Non-pigmented ciliary epithelial cell (primary cell): Measurements from ENCODE around the gene RAB3GAP1.
"Not testable (repeated sequence)": the region's sequence is repeated elsewhere in the genome, so short reads cannot be mapped to it uniquely, and the experiment has no call there.

Experiments used
- DNase-seq: peaks from one replicate; pipeline ENCODE4 v3.0.0-alpha.2; 2010; ENCODE audit warnings: low read depth

RAB3GAP1 gene

GRCh38 chr2:135105513-135106316, 53.6 kb downstream of the RAB3GAP1 start:
- DNase-seq = not testable (repeated sequence)

GRCh38 chr2:135113322-135113721, 61.2 kb downstream of the RAB3GAP1 start:
- no peak for DNase-seq

GRCh38 chr2:135119582-135119981, 67.5 kb downstream of the RAB3GAP1 start:
- DNase-seq = no peak

GRCh38 chr2:135121016-135121657, 69.0 kb downstream of the RAB3GAP1 start:
- DNase-seq = no peak

DNA sequence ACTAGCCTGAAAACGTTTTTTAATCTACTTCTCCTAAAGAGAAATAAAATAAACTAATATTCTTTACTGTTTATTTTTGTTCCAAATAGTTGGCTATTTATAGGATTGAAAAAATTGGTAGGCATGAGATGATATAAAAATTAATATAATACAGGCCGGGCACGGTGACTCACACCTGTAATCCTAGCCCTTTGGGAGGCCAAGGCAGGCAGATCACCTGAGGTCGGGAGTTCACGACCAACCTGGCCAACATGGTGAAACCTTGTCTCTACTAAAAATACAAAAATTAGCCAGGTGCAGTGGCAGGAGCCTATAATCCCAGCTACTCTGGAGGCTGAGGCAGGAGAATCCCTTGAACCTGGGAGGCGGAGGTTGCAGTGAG, 69.6 kb downstream of the RAB3GAP1 start:
- DNase-seq = not testable (repeated sequence)

DNA sequence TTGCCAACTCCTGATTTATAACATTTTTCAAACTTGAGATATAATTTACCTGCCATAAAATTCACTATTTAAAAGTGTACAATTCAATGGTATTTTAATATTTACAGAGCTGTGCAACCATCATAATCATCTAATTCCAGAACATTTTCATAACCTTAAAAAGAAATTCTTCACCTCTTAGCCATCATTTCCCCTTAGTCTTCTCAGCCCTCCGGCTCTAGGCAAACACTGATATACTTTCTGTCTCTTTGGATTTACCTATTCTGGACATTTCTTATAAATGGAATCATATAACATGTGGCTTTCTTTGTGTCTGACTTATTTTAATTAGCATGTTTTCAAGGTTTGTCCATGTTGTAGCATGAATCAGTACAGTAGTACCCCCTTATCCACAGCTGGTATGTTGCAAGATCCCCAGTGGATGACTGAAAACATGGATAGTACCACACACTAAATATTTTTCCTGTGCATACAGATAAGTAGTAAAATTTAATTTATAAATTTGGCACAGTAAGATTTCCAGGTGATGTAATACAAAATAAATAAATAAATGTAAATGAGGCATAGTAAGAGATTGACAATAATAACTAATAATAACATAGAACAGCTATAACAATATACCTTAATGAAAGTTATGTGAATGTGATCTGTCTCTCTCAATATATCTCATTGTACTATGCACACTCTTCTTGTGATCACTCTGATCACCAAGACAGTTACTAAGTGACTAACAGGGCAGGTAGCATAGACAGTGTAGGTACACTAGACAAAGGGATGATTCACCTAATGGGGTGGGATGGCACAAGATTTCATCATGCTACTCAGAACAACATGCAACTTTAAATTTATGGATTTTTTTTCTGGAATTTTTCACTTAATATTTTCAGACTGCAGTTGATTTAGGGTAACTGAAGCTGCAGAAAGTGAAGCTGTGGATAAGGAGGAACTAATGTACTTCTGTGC, 73.1 kb downstream of the RAB3GAP1 start:
- DNase-seq = no peak

DNA sequence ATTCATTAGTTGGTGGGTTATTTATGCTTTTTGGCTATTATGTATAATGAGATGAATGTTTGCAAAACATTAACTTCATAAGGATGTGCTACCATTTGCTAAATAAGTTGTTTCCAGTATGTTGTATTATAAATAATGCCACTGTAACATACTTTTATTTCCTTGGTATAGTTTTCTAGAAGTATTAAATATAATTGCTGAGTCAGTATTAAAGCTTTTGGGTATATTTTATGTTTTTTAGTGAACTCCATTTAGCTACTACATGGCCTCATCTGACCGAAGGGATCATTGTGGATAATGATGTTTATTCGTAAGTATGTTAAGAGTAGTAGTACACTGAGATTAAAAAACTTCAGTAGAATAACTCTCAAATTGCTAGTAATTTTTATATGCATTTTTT, 73.8 kb downstream of the RAB3GAP1 start:
- no peak for DNase-seq

DNA sequence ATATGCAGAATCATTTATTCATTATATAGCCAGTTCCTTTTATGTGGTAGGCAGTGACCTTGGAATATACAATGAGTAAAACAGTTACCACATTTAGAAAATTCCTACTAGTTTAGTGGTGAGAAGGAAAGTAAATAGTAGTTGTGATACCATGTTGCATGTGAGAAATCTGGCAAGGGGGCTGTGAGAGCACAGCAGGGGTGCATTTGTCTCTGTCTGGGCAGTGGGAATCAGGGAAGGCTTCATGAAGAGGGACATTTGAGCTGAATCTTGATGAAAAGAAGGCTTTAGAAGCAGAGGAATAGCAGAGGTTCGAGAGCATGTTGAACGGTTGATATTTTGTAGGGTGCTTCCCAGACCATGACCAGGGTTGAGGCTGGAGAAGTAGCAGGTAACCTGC, 78.7 kb downstream of the RAB3GAP1 start:
- no peak for DNase-seq

- peak; percentile 31 for DNase-seq
These were observed 80.2 kb downstream of the RAB3GAP1 start for GRCh38 chr2:135132314-135132713.

GRCh38 chr2:135140606-135141005, 88.5 kb downstream of the RAB3GAP1 start:
- no peak for DNase-seq

DNA sequence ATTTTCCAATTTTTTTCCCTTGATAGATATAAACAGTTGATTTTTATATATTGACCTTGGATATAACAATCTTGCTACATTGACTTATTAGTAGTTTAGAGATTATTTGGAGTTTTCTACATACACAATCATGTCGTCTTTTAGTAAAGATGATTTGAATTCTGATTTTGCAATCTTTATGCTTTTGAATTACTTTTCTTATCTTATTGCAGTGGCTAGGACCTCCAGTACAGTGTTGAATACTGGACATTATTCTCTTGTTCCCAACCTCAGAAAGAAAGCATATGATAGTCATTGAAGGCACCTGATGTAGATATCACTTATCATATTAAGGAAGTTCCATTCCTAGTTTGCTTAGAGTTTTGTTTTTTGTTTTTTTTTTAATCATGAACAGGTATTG, 90.2 kb downstream of the RAB3GAP1 start:
- DNase-seq = no peak

GRCh38 chr2:135144343-135144742, 92.3 kb downstream of the RAB3GAP1 start:
- no peak for DNase-seq

DNA sequence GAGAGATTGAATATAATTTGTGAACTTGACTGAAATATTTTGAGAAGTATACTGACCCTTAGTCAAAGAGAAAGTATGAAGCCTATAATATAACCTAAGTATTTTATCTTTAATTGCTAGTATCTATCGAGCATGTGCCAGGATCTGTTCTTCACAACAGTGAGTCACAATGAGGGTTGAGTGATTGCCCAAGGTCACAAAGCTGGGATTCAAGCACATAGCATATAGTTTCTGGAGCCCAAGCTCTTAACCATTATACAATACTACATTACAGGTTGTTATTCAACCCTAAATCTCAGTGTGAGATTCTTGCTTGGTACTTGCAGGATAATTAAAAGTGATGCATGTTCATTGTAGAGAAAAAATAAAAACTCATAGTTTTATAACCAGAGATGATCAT, 97.2 kb downstream of the RAB3GAP1 start:
- DNase-seq = no peak

- no peak for DNase-seq
These were observed 98.6 kb downstream of the RAB3GAP1 start for GRCh38 chr2:135150725-135151124.

GRCh38 chr2:135151615-135152014, 99.5 kb downstream of the RAB3GAP1 start:
- no peak for DNase-seq

- no peak for DNase-seq
These were observed 100.3 kb downstream of the RAB3GAP1 start for GRCh38 chr2:135152361-135152760.

DNA sequence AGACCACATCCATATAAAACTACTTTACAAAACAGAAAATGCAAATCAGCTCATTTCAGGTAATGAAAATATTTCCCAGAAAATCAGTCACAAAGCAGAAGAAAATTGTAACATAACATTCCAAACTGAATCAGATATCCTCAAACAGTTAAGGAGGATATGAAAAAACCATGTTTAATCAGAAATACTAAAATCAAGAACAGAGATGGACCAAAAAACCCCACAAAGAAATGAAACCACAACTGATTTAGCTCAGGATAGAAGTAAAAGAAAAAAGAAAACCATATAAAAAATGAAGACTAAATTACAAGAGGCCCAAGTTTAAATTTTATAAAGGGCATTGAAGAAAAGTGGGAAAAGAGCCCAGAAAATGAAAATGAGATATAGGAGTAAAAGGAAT, 102.9 kb downstream of the RAB3GAP1 start:
- no peak for DNase-seq

GRCh38 chr2:135157856-135158255, 105.8 kb downstream of the RAB3GAP1 start:
- DNase-seq = no peak

GRCh38 chr2:135159191-135159590, 107.1 kb downstream of the RAB3GAP1 start:
- no peak for DNase-seq

GRCh38 chr2:135162377-135162776, 110.3 kb downstream of the RAB3GAP1 start:
- DNase-seq = no peak

- DNase-seq = no peak
These were observed 110.7 kb downstream of the RAB3GAP1 start for GRCh38 chr2:135162786-135163185.

- DNase-seq = no peak
These were observed 111.2 kb downstream of the RAB3GAP1 start for GRCh38 chr2:135163306-135163705.

GRCh38 chr2:135163901-135164300, 111.8 kb downstream of the RAB3GAP1 start:
- DNase-seq = no peak
